Mesenchymal stem cell (in vitro differentiated cells and primary cell): ENCODE measurements around the gene LKAAEAR1.

Source experiments
- DNase-seq: peaks from one replicate; pipeline ENCODE4 v3.0.0-alpha.2; 2013
- H2AFZ ChIP-seq: one replicate; pipeline ENCODE4 v1.6.1; 2013; ENCODE audit warnings: low read depth, mild to moderate bottlenecking, control low read depth, inconsistent platforms, low read length, moderate library complexity
- H2AK5ac ChIP-seq: 2 replicates; pipeline ENCODE4 v1.6.1; 2013; ENCODE audit warnings: low read length, moderate library complexity, mild to moderate bottlenecking, inconsistent platforms; ENCODE audit not compliant: severe bottlenecking
- H2BK120ac ChIP-seq: one replicate; pipeline ENCODE4 v1.6.1; 2013; ENCODE audit warnings: low read depth, mild to moderate bottlenecking, inconsistent platforms, low read length, moderate library complexity
- H2BK12ac ChIP-seq, 2 experiments: one replicate each; pipeline ENCODE4 v1.6.1; 2013; ENCODE audit warnings: inconsistent platforms in 2 of 2, low read length in 2 of 2, mild to moderate bottlenecking in 2 of 2, moderate library complexity in 2 of 2, control low read depth in 1 of 2
- H2BK15ac ChIP-seq: one replicate; pipeline ENCODE4 v1.6.1; 2013; ENCODE audit warnings: mild to moderate bottlenecking, low read depth, inconsistent platforms; ENCODE audit not compliant: poor library complexity, severe bottlenecking
- H2BK5ac ChIP-seq: 2 replicates; pipeline ENCODE4 v1.6.1; 2013; ENCODE audit warnings: low read depth, mild to moderate bottlenecking, low read length, control low read depth, inconsistent platforms; ENCODE audit not compliant: poor library complexity, severe bottlenecking
- H3K14ac ChIP-seq, 2 experiments: one replicate each; pipeline ENCODE4 v1.6.1; 2013; ENCODE audit warnings: inconsistent platforms in 2 of 2, low read length in 2 of 2, control low read depth in 1 of 2, mild to moderate bottlenecking in 1 of 2, moderate library complexity in 1 of 2
- H3K18ac ChIP-seq, 2 experiments: one replicate each; pipeline ENCODE4 v1.6.1; 2013; ENCODE audit warnings: inconsistent platforms in 2 of 2, low read length in 2 of 2, control low read depth in 1 of 2, low read depth in 1 of 2, mild to moderate bottlenecking in 1 of 2
- H3K23ac ChIP-seq, 2 experiments: one replicate each; pipeline ENCODE4 v1.6.1; 2013; ENCODE audit warnings: inconsistent platforms in 2 of 2, low read length in 2 of 2, mild to moderate bottlenecking in 2 of 2, moderate library complexity in 2 of 2, control low read depth in 1 of 2
- H3K27ac ChIP-seq: 2 replicates; pipeline ENCODE4 v1.5.1; 2013; ENCODE audit warnings: mild to moderate bottlenecking, moderate library complexity, low read length, control low read depth, inconsistent platforms; ENCODE audit not compliant: poor library complexity, severe bottlenecking
- H3K27me3 ChIP-seq, 2 experiments: 2 replicates each; pipeline versions ENCODE4 v1.6.1 to v1.7.0; 2013; ENCODE audit warnings: low read length in 2 of 2, mild to moderate bottlenecking in 2 of 2, moderate library complexity in 2 of 2, control low read depth in 1 of 2, inconsistent platforms in 1 of 2; ENCODE audit not compliant: control insufficient read depth in 1 of 2, insufficient read depth in 1 of 2
- H3K36me3 ChIP-seq, 2 experiments: 2 replicates each; pipeline versions ENCODE4 v1.6.1 to v1.7.0; 2013; ENCODE audit warnings: low read length in 2 of 2, control low read depth in 1 of 2, inconsistent platforms in 1 of 2, low read depth in 1 of 2, mild to moderate bottlenecking in 1 of 2; ENCODE audit not compliant: insufficient read depth in 2 of 2, control insufficient read depth in 1 of 2
- H3K4ac ChIP-seq, 2 experiments: one replicate each; pipeline ENCODE4 v1.6.1; 2013; ENCODE audit warnings: inconsistent platforms in 2 of 2, low read length in 2 of 2, mild to moderate bottlenecking in 2 of 2, moderate library complexity in 2 of 2, control low read depth in 1 of 2, low read depth in 1 of 2
- H3K4me1 ChIP-seq: 2 replicates; pipeline ENCODE4 v1.6.1; 2013; ENCODE audit warnings: low read depth, low read length, control low read depth; ENCODE audit not compliant: control insufficient read depth, insufficient read depth
- H3K4me2 ChIP-seq: 2 replicates; pipeline ENCODE4 v1.6.1; 2013; ENCODE audit warnings: low read length, mild to moderate bottlenecking, inconsistent platforms; ENCODE audit not compliant: poor library complexity, severe bottlenecking
- H3K4me3 ChIP-seq, 2 experiments: 2 replicates each; pipeline versions ENCODE4 v1.5.1 to v1.7.0; 2013; ENCODE audit warnings: low read length in 2 of 2, mild to moderate bottlenecking in 2 of 2, control low read depth in 1 of 2, low read depth in 1 of 2; ENCODE audit not compliant: insufficient read depth in 1 of 2
- H3K79me1 ChIP-seq: replicated peaks from 2 replicates; pipeline ENCODE4 v1.6.1; 2013; ENCODE audit warnings: mild to moderate bottlenecking, control low read depth, low read length, inconsistent platforms; ENCODE audit not compliant: poor library complexity, severe bottlenecking
- H3K9ac ChIP-seq: 2 replicates; pipeline ENCODE4 v1.7.0; 2013; ENCODE audit warnings: mild to moderate bottlenecking, low read length, moderate library complexity
- H3K9me3 ChIP-seq: 2 replicates; pipeline ENCODE4 v1.7.0; 2013; ENCODE audit warnings: mild to moderate bottlenecking, low read length; ENCODE audit not compliant: control insufficient read depth
- H4K8ac ChIP-seq: one replicate; pipeline ENCODE4 v1.6.1; 2013; ENCODE audit warnings: inconsistent platforms, mild to moderate bottlenecking, low read length, moderate library complexity
- H4K91ac ChIP-seq: one replicate; pipeline ENCODE4 v1.6.1; 2013; ENCODE audit warnings: mild to moderate bottlenecking, low read length, inconsistent platforms
- WGBS: methylation state at CpG from one replicate; pipeline ENCODE4 v1.1.7; 2013; ENCODE audit warnings: mixed read lengths; 5-methylcytosine and 5-hydroxymethylcytosine counted together

LKAAEAR1 gene

DNA sequence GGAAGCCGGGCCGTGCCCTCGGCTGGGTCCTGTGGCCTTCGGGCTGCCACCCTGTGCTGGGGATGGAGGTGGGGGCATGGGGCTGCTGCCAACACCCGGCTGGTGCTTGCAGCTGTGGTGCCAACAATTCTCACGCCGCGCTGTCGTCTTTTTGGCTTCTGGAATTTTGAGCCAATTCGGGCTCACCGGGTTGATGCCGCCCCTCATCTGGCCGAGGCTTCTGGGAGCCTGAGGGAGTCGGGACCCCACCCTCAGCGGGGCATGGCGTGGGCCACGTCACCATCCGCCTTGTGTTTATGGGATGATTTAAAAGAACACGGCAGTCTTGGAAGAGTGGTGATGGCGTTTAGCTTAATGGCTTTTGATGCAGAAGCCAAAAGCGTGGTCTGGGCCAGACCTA lies 31.8 kb upstream of the LKAAEAR1 start:
- no peak overlapping the region for H2BK15ac ChIP-seq
- H2BK12ac ChIP-seq, result no peak overlapping the region
- no peak overlapping the region for H2BK120ac ChIP-seq
- H3K4me3 ChIP-seq, result no peak overlapping the region
- no peak overlapping the region for H2AK5ac ChIP-seq
- H3K9ac ChIP-seq, result no peak overlapping the region
- H3K27me3 ChIP-seq, result peaks cover 30 to 66% of the 10 kb centered on the region in 2 experiments
- WGBS, result 87% methylated on average over 21 of the region's 21 CpGs
- no peak overlapping the region for H2AFZ ChIP-seq
- H2BK5ac ChIP-seq, result no peak overlapping the region
- H3K27ac ChIP-seq, result no peak overlapping the region
- H3K79me1 ChIP-seq, result no peaks in the 10 kb centered on the region
- no peak overlapping the region for H3K23ac ChIP-seq
- no peak overlapping the region for H4K8ac ChIP-seq
- no peak overlapping the region for H3K18ac ChIP-seq
- no peaks in the 10 kb centered on the region for H3K36me3 ChIP-seq
- no peaks in the 10 kb centered on the region for H3K9me3 ChIP-seq
- H3K4me2 ChIP-seq, result no peak overlapping the region
- DNase-seq, result no peak
- H4K91ac ChIP-seq, result no peak overlapping the region
- no peak overlapping the region for H3K4ac ChIP-seq
- no peak overlapping the region for H3K14ac ChIP-seq
- peaks cover 8% of the 10 kb centered on the region for H3K4me1 ChIP-seq

GRCh38 chr20:64115171-64115911 lies 31.1 kb upstream of the LKAAEAR1 start:
- Histone ChIP-seq H3K14ac (peak overlapping the region in 1 of 2 experiments; percentile 68), H3K9ac (no peak overlapping the region), H3K4me3 (no peak overlapping the region), H2AK5ac (no peak overlapping the region), H3K4me1 (peaks cover 7% of the 10 kb centered on the region), H3K9me3 (no peaks in the 10 kb centered on the region), H3K27me3 (peaks cover 29 to 68% of the 10 kb centered on the region in 2 experiments), H2BK5ac (no peak overlapping the region), H3K4me2 (no peak overlapping the region), H3K79me1 (no peaks in the 10 kb centered on the region), H3K4ac (no peak overlapping the region), H4K91ac (no peak overlapping the region), H3K36me3 (no peaks in the 10 kb centered on the region), H2BK12ac (no peak overlapping the region), H3K27ac (no peak overlapping the region), H2BK15ac (peak overlapping the region; percentile 17), H4K8ac (no peak overlapping the region), H3K23ac (no peak overlapping the region), H2BK120ac (no peak overlapping the region), H3K18ac (no peak overlapping the region), H2AFZ (no peak overlapping the region)
- WGBS, result 77% methylated on average over 13 of the region's 14 CpGs
- DNase-seq, result no peak

- no peak for DNase-seq
- H3K36me3 ChIP-seq, result no peaks in the 10 kb centered on the region
- H2BK120ac ChIP-seq, result no peak overlapping the region
- no peak overlapping the region for H4K91ac ChIP-seq
- H3K27me3 ChIP-seq, result peaks cover 31 to 67% of the 10 kb centered on the region in 2 experiments
- WGBS, result 82% methylated on average over 14 of the region's 14 CpGs
- H2AFZ ChIP-seq, result no peak overlapping the region
- H3K9ac ChIP-seq, result no peak overlapping the region
- no peak overlapping the region for H3K18ac ChIP-seq
- H3K9me3 ChIP-seq, result no peaks in the 10 kb centered on the region
- H3K4me3 ChIP-seq, result no peak overlapping the region
- H3K4me2 ChIP-seq, result no peak overlapping the region
- H2BK15ac ChIP-seq, result no peak overlapping the region
- no peak overlapping the region for H2BK12ac ChIP-seq
- H3K27ac ChIP-seq, result no peak overlapping the region
- no peak overlapping the region for H2BK5ac ChIP-seq
- H3K4me1 ChIP-seq, result peaks cover 3% of the 10 kb centered on the region
- H2AK5ac ChIP-seq, result no peak overlapping the region
- H3K79me1 ChIP-seq, result no peaks in the 10 kb centered on the region
- no peak overlapping the region for H3K14ac ChIP-seq
- no peak overlapping the region for H4K8ac ChIP-seq
- H3K23ac ChIP-seq, result no peak overlapping the region
- no peak overlapping the region for H3K4ac ChIP-seq
These were observed 30.3 kb upstream of the LKAAEAR1 start for GRCh38 chr20:64114356-64114971.

DNA sequence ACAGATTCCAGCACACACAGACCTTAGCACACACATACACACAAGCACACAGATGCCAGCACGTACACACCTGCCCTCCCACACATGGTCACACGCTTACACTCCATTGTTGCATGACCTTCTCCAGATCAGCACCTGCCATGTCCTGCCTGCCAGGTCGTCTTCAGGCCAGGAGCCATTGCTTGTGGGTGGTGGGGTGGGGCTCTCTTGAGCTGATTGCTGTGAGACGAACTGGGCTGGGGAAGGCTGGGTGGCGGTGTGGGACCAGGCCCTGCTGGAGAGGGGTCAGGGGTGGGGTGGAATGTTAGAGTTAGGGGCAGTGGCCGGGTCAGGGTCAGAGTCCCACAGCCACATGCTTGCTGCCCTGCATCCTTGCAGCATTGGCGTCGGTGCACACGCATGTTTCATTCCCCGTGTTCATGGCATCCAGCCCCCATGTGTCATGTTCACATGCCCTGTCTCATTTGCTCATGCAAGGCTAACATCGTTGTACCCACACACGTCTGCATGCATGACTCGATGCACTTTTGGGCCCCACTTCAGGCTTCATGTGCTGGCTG lies 29.7 kb upstream of the LKAAEAR1 start:
- no peak overlapping the region for H4K91ac ChIP-seq
- DNase-seq, result no peak
- WGBS, result 81% methylated on average over 13 of the region's 13 CpGs
- no peaks in the 10 kb centered on the region for H3K9me3 ChIP-seq
- H2BK120ac ChIP-seq, result no peak overlapping the region
- no peak overlapping the region for H3K27ac ChIP-seq
- no peak overlapping the region for H3K18ac ChIP-seq
- peaks cover 3% of the 10 kb centered on the region for H3K4me1 ChIP-seq
- peaks cover 31 to 70% of the 10 kb centered on the region in 2 experiments for H3K27me3 ChIP-seq
- H3K36me3 ChIP-seq, result no peaks in the 10 kb centered on the region
- H3K79me1 ChIP-seq, result no peaks in the 10 kb centered on the region
- H4K8ac ChIP-seq, result no peak overlapping the region
- no peak overlapping the region for H2AFZ ChIP-seq
- H2AK5ac ChIP-seq, result no peak overlapping the region
- no peak overlapping the region for H2BK15ac ChIP-seq
- no peak overlapping the region for H3K4me2 ChIP-seq
- no peak overlapping the region for H3K4me3 ChIP-seq
- no peak overlapping the region for H3K4ac ChIP-seq
- H2BK5ac ChIP-seq, result no peak overlapping the region
- H2BK12ac ChIP-seq, result no peak overlapping the region
- H3K14ac ChIP-seq, result no peak overlapping the region
- no peak overlapping the region for H3K23ac ChIP-seq
- no peak overlapping the region for H3K9ac ChIP-seq
